Brain pericyte (primary cell): ENCODE measurements around the gene KCNQ1.

Experiments used
- DNase-seq: peaks from one replicate; pipeline ENCODE4 v3.0.0-alpha.2; 2012; ENCODE audit warnings: low read depth, low spot score

The KCNQ1 gene

GRCh38 chr11:2807025-2807681, 362.3 kb downstream of the KCNQ1 start:
- no peak for DNase-seq

GRCh38 chr11:2807801-2808241, 363.0 kb downstream of the KCNQ1 start:
- DNase-seq: no peak

- no peak for DNase-seq
These were observed 364.3 kb downstream of the KCNQ1 start for GRCh38 chr11:2808850-2809846.

GRCh38 chr11:2809854-2810253, 365.0 kb downstream of the KCNQ1 start:
- no peak for DNase-seq

- no peak for DNase-seq
These were observed 365.8 kb downstream of the KCNQ1 start for GRCh38 chr11:2810411-2811205.

- no peak for DNase-seq
These were observed 366.6 kb downstream of the KCNQ1 start for GRCh38 chr11:2811206-2812091.

- DNase-seq: no peak
These were observed 367.7 kb downstream of the KCNQ1 start for GRCh38 chr11:2812371-2812991.

- DNase-seq: no peak
These were observed 368.5 kb downstream of the KCNQ1 start for GRCh38 chr11:2813141-2813908.

- no peak for DNase-seq
These were observed 369.2 kb downstream of the KCNQ1 start for GRCh38 chr11:2813968-2814367.

GRCh38 chr11:2814751-2815150, 369.9 kb downstream of the KCNQ1 start:
- no peak for DNase-seq

GRCh38 chr11:2815762-2816496, 371.1 kb downstream of the KCNQ1 start:
- DNase-seq: no peak

GRCh38 chr11:2816523-2816922, 371.7 kb downstream of the KCNQ1 start:
- no peak for DNase-seq

GRCh38 chr11:2816941-2817421, 372.2 kb downstream of the KCNQ1 start:
- no peak for DNase-seq

GRCh38 chr11:2817431-2817830, 372.6 kb downstream of the KCNQ1 start:
- no peak for DNase-seq

- DNase-seq: no peak
These were observed 373.2 kb downstream of the KCNQ1 start for GRCh38 chr11:2818021-2818420.

GRCh38 chr11:2818503-2818902, 373.7 kb downstream of the KCNQ1 start:
- DNase-seq: no peak

GRCh38 chr11:2819316-2819715, 374.5 kb downstream of the KCNQ1 start:
- no peak for DNase-seq

- no peak for DNase-seq
These were observed 376.2 kb downstream of the KCNQ1 start for GRCh38 chr11:2820976-2821375.

GRCh38 chr11:2821891-2822290, 377.1 kb downstream of the KCNQ1 start:
- no peak for DNase-seq
